K562 (cell line): ENCODE data around the gene PHYH. TPM values are rescaled to one million over a fixed set of nuclear protein-coding genes. Genes with fewer than 3 reads are reported as not detected.

Experiments
- TEAD1 ChIP-seq, 2 experiments: fragments of 450-650 bp in 1 of 2; sonication (generic) in 1 of 2; formaldehyde crosslinking; IDR thresholded peaks; 2 replicates each; pipeline versions ENCODE4 v1.4.0 to v1.8.0; 2020 to 2022; ENCODE audit warnings: mild to moderate bottlenecking in 2 of 2, missing genetic modification reagents in 1 of 2
- TEAD2 ChIP-seq: fragments of 450-650 bp; IDR thresholded peaks from 2 replicates; pipeline ENCODE4 v1.6.1; 2016; ENCODE audit warnings: missing genetic modification characterization, control low read depth, missing compliant biosample characterization
- TFAP4 ChIP-seq: sonication (generic); formaldehyde crosslinking; IDR thresholded peaks from 2 replicates; pipeline ENCODE4 v1.8.0; 2022; ENCODE audit warnings: missing genetic modification reagents, mild to moderate bottlenecking, moderate library complexity, borderline replicate concordance
- ZBTB49 ChIP-seq: sonication (generic); formaldehyde crosslinking; IDR thresholded peaks from 2 replicates; pipeline ENCODE4 v1.8.0; 2022; ENCODE audit warnings: missing genetic modification reagents, mild to moderate bottlenecking, borderline replicate concordance
- ZBTB7A ChIP-seq: IDR thresholded peaks from 2 replicates; pipeline ENCODE4 v1.6.1; 2011; ENCODE audit warnings: low read depth, mild to moderate bottlenecking, low read length, moderate library complexity, borderline replicate concordance; ENCODE audit not compliant: control insufficient read depth
- ZNF511 ChIP-seq: sonication (generic); formaldehyde crosslinking; IDR thresholded peaks from 2 replicates; pipeline ENCODE4 v1.8.0; 2022; ENCODE audit warnings: mild to moderate bottlenecking, missing genetic modification reagents
- polyA plus RNA-seq, 8 experiments: library from polyadenylated mRNA; depleted of rRNA in 4 of 8; stranded (reverse) in 5 of 8; unstranded in 3 of 8; fragments of >200 nt; fragmentation: Nextera tagmentation in 2 of 8; fragmentation: Illumina TruSeq in 1 of 8; extraction: Ambion mirVana in 2 of 8; extraction: Trizol in 1 of 8; gene quantifications; 2 replicates each; pipeline versions ENCODE4 v1.2.1 to v1.2.3, GENCODE V29; 2011 to 2014; ENCODE audit warnings: inconsistent platforms in 1 of 8, missing spikeins in 1 of 8
- total RNA-seq, 7 experiments: library from RNA; depleted of rRNA in 6 of 7; stranded (reverse); fragments of >200 nt in 6 of 7; fragmentation: Illumina TruSeq in 2 of 7; extraction: Trizol in 2 of 7; gene quantifications; 2 replicates each; pipeline versions ENCODE4 v1.2.1 to v1.2.3, GENCODE V29; 2011 to 2021; ENCODE audit warnings: low replicate concordance in 1 of 7
- TF ChIP-seq, protein P1 (sequence below): fragments of 450-650 bp; IDR thresholded peaks from 2 replicates; pipeline ENCODE4 v1.6.1; 2016; ENCODE audit warnings: mild to moderate bottlenecking, moderate library complexity
- TF ChIP-seq, protein P2 (sequence below): sonication (generic); formaldehyde crosslinking; IDR thresholded peaks from 2 replicates; pipeline ENCODE4 v1.8.1; 2023; ENCODE audit warnings: mild to moderate bottlenecking, missing genetic modification reagents, moderate library complexity

Gene PHYH
- total and polyA plus RNA-seq, 9 of the 15 experiments (the other 6 are each of a cell fraction or from before 2014, with no cell fraction given) = 3.8 to 6.9 (median 5.7) TPM

DNA sequence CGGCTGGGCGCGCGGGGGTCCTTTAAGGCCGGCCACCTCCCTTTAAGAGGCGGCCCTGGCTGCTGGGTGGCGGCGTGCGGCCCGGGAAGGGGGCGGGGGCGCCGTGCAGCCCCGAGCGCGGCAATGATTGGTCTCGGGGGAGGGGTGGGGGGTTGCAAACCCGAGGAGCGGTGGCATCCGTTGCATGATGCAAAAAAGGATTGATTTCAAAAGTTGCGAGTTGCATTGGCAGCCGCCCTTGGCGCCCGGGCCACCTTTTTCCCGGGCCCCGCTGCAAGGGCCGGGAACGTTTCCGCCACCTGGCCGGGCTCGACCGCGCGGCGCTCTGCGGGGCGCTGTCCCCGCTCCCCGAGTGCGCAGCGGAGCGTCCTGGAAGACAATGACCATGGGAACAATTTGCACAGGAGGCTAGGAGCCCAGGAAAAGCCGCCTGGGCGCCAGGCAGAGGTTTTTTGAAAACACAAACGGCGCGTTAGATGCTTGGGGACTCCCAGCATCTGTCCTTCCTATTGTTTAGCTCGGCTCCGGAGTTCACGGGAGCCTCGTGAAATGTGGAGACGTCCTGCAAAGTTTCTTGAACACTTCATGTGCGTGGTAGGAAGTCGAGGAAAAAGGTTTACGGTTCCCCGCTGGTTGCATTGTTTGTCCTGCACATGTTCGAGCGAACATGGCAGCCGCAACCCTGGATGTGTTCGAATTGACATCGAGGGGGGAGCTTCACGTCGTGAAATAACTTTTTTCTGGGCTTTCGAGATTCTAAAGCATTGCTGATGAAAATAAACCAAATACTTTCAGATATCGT, 48.6 kb upstream of the PHYH start, which contains the start of gene SEPHS1 (continued):
- TF ChIP-seq, protein P1, sequence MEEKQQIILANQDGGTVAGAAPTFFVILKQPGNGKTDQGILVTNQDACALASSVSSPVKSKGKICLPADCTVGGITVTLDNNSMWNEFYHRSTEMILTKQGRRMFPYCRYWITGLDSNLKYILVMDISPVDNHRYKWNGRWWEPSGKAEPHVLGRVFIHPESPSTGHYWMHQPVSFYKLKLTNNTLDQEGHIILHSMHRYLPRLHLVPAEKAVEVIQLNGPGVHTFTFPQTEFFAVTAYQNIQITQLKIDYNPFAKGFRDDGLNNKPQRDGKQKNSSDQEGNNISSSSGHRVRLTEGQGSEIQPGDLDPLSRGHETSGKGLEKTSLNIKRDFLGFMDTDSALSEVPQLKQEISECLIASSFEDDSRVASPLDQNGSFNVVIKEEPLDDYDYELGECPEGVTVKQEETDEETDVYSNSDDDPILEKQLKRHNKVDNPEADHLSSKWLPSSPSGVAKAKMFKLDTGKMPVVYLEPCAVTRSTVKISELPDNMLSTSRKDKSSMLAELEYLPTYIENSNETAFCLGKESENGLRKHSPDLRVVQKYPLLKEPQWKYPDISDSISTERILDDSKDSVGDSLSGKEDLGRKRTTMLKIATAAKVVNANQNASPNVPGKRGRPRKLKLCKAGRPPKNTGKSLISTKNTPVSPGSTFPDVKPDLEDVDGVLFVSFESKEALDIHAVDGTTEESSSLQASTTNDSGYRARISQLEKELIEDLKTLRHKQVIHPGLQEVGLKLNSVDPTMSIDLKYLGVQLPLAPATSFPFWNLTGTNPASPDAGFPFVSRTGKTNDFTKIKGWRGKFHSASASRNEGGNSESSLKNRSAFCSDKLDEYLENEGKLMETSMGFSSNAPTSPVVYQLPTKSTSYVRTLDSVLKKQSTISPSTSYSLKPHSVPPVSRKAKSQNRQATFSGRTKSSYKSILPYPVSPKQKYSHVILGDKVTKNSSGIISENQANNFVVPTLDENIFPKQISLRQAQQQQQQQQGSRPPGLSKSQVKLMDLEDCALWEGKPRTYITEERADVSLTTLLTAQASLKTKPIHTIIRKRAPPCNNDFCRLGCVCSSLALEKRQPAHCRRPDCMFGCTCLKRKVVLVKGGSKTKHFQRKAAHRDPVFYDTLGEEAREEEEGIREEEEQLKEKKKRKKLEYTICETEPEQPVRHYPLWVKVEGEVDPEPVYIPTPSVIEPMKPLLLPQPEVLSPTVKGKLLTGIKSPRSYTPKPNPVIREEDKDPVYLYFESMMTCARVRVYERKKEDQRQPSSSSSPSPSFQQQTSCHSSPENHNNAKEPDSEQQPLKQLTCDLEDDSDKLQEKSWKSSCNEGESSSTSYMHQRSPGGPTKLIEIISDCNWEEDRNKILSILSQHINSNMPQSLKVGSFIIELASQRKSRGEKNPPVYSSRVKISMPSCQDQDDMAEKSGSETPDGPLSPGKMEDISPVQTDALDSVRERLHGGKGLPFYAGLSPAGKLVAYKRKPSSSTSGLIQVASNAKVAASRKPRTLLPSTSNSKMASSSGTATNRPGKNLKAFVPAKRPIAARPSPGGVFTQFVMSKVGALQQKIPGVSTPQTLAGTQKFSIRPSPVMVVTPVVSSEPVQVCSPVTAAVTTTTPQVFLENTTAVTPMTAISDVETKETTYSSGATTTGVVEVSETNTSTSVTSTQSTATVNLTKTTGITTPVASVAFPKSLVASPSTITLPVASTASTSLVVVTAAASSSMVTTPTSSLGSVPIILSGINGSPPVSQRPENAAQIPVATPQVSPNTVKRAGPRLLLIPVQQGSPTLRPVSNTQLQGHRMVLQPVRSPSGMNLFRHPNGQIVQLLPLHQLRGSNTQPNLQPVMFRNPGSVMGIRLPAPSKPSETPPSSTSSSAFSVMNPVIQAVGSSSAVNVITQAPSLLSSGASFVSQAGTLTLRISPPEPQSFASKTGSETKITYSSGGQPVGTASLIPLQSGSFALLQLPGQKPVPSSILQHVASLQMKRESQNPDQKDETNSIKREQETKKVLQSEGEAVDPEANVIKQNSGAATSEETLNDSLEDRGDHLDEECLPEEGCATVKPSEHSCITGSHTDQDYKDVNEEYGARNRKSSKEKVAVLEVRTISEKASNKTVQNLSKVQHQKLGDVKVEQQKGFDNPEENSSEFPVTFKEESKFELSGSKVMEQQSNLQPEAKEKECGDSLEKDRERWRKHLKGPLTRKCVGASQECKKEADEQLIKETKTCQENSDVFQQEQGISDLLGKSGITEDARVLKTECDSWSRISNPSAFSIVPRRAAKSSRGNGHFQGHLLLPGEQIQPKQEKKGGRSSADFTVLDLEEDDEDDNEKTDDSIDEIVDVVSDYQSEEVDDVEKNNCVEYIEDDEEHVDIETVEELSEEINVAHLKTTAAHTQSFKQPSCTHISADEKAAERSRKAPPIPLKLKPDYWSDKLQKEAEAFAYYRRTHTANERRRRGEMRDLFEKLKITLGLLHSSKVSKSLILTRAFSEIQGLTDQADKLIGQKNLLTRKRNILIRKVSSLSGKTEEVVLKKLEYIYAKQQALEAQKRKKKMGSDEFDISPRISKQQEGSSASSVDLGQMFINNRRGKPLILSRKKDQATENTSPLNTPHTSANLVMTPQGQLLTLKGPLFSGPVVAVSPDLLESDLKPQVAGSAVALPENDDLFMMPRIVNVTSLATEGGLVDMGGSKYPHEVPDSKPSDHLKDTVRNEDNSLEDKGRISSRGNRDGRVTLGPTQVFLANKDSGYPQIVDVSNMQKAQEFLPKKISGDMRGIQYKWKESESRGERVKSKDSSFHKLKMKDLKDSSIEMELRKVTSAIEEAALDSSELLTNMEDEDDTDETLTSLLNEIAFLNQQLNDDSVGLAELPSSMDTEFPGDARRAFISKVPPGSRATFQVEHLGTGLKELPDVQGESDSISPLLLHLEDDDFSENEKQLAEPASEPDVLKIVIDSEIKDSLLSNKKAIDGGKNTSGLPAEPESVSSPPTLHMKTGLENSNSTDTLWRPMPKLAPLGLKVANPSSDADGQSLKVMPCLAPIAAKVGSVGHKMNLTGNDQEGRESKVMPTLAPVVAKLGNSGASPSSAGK = peak; percentile 57; the same call in 1 of the 2 replicates
- TF ChIP-seq ZBTB7A (peak; percentile 80; the same call in 1 of the 2 replicates), ZNF511 (CRISPR knock-in tag) (peak; percentile 73), TEAD2 (tag) (no peak), TFAP4 (CRISPR knock-in tag) (peak; percentile 80; the same call in 1 of the 2 replicates), TEAD1 (CRISPR knock-in tag; IDR thresholded peaks at IDR 0.05) (peak in 1 of 2 experiments; percentile 70; a peak in 1 of 4 replicates), ZBTB49 (0 out of 2 replicates have a peak, but pooled peaks have one; percentile 23)
- TF ChIP-seq, protein P2, sequence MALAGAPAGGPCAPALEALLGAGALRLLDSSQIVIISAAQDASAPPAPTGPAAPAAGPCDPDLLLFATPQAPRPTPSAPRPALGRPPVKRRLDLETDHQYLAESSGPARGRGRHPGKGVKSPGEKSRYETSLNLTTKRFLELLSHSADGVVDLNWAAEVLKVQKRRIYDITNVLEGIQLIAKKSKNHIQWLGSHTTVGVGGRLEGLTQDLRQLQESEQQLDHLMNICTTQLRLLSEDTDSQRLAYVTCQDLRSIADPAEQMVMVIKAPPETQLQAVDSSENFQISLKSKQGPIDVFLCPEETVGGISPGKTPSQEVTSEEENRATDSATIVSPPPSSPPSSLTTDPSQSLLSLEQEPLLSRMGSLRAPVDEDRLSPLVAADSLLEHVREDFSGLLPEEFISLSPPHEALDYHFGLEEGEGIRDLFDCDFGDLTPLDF = peak; percentile 34; the same call in 1 of the 2 replicates
